WTC11 (cell line): ENCODE data around the gene PIK3R1.

Experiments
- CREM ChIP-seq: sonication (generic); formaldehyde crosslinking; IDR thresholded peaks from 2 replicates; pipeline ENCODE4 v1.8.1; 2022; ENCODE audit warnings: mild to moderate bottlenecking, missing genetic modification reagents, moderate library complexity
- CTCF ChIP-seq: fragments of 200-600 bp; IDR thresholded peaks from 2 replicates; pipeline ENCODE4 v1.8.0; 2022; ENCODE audit warnings: antibody characterized with exemption
- E2F4 ChIP-seq: sonication (generic); formaldehyde crosslinking; IDR thresholded peaks from 2 replicates; pipeline ENCODE4 v1.8.1; 2022; ENCODE audit warnings: low read depth, mild to moderate bottlenecking, moderate library complexity, missing genetic modification reagents, borderline replicate concordance
- ETV6 ChIP-seq: sonication (generic); formaldehyde crosslinking; IDR thresholded peaks from 2 replicates; pipeline ENCODE4 v1.8.1; 2022; ENCODE audit warnings: mild to moderate bottlenecking, missing genetic modification reagents
- FOXP4 ChIP-seq: sonication (generic); formaldehyde crosslinking; IDR thresholded peaks from 2 replicates; pipeline ENCODE4 v1.8.0; 2022; ENCODE audit warnings: mild to moderate bottlenecking, missing genetic modification reagents
- IRF2 ChIP-seq: sonication (generic); formaldehyde crosslinking; IDR thresholded peaks from 2 replicates; pipeline ENCODE4 v1.8.0; 2022; ENCODE audit warnings: low read depth, missing genetic modification reagents, borderline replicate concordance
- KAT7 ChIP-seq: sonication (generic); formaldehyde crosslinking; IDR thresholded peaks from 2 replicates; pipeline ENCODE4 v1.8.1; 2023; ENCODE audit warnings: missing genetic modification reagents, mild to moderate bottlenecking, borderline replicate concordance
- NFE2L1 ChIP-seq: sonication (generic); formaldehyde crosslinking; IDR thresholded peaks from 2 replicates; pipeline ENCODE4 v1.8.1; 2023; ENCODE audit warnings: missing genetic modification reagents
- NR3C1 ChIP-seq: sonication (generic); formaldehyde crosslinking; conservative IDR thresholded peaks from 2 replicates; pipeline ENCODE4 v1.8.1; 2023; ENCODE audit warnings: low read depth, mild to moderate bottlenecking, missing genetic modification reagents
- SOX15 ChIP-seq: fragments of 250-450 bp; sonication (Bioruptor Pico); IDR thresholded peaks from 2 replicates; pipeline ENCODE4 v1.9.0; 2021; ENCODE audit warnings: mild to moderate bottlenecking
- TF ChIP-seq, protein P1 (sequence below): sonication (generic); formaldehyde crosslinking; IDR thresholded peaks from 2 replicates; pipeline ENCODE4 v1.8.1; 2022; ENCODE audit warnings: missing genetic modification reagents, borderline replicate concordance
- TF ChIP-seq, protein P2 (sequence below): sonication (generic); formaldehyde crosslinking; IDR thresholded peaks from 2 replicates; pipeline ENCODE4 v1.8.1; 2023; ENCODE audit warnings: mild to moderate bottlenecking, missing genetic modification reagents

DNA sequence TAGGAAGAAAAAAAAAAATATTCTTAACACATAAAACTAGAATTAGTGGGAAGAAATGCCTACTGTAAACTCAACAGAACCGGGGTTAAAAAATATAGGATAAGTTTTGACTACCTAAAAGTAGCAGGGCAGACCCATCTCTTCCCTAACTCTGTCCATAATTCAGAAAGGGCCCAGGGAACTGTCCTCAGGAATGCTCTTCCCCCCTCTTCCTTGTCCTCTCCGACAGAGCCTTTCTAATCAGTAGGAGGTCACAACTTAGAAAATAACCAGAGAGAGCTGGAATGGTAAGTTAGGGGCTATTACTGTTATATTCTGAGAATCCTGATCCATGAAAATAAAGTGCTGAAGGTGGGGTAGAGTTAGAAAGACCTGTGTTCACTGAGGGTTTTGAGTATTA, 22.2 kb downstream of the PIK3R1 start:
- TF ChIP-seq E2F4 (no peak), CREM (CRISPR knock-in tag) (no peak), CTCF (no peak), FOXP4 (CRISPR knock-in tag) (no peak), NFE2L1 (no peak), KAT7 (CRISPR knock-in tag) (no peak), IRF2 (CRISPR knock-in tag) (no peak), SOX15 (CRISPR knock-in tag) (no peak), ETV6 (no peak), NR3C1 (no peak)
- TF ChIP-seq, protein P1, sequence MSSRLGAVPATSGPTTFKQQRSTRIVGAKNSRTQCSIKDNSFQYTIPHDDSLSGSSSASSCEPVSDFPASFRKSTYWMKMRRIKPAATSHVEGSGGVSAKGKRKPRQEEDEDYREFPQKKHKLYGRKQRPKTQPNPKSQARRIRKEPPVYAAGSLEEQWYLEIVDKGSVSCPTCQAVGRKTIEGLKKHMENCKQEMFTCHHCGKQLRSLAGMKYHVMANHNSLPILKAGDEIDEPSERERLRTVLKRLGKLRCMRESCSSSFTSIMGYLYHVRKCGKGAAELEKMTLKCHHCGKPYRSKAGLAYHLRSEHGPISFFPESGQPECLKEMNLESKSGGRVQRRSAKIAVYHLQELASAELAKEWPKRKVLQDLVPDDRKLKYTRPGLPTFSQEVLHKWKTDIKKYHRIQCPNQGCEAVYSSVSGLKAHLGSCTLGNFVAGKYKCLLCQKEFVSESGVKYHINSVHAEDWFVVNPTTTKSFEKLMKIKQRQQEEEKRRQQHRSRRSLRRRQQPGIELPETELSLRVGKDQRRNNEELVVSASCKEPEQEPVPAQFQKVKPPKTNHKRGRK (CRISPR knock-in tag) = no peak
- TF ChIP-seq, protein P2, sequence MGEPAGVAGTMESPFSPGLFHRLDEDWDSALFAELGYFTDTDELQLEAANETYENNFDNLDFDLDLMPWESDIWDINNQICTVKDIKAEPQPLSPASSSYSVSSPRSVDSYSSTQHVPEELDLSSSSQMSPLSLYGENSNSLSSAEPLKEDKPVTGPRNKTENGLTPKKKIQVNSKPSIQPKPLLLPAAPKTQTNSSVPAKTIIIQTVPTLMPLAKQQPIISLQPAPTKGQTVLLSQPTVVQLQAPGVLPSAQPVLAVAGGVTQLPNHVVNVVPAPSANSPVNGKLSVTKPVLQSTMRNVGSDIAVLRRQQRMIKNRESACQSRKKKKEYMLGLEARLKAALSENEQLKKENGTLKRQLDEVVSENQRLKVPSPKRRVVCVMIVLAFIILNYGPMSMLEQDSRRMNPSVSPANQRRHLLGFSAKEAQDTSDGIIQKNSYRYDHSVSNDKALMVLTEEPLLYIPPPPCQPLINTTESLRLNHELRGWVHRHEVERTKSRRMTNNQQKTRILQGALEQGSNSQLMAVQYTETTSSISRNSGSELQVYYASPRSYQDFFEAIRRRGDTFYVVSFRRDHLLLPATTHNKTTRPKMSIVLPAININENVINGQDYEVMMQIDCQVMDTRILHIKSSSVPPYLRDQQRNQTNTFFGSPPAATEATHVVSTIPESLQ = no peak
